GM23248 (cell line): ENCODE results near the gene CALD1.

Experiments
- EZH2 ChIP-seq: fragments of 200-600 bp; sonication (generic); IDR thresholded peaks from 2 replicates; pipeline ENCODE4 v1.6.1; 2018; ENCODE audit warnings: antibody characterized with exemption, mild to moderate bottlenecking; ENCODE audit not compliant: insufficient read depth, poor library complexity, severe bottlenecking
- EZH2phosphoT487 ChIP-seq: fragments of 200-600 bp; sonication (generic); IDR thresholded peaks from 2 replicates; pipeline ENCODE4 v1.6.1; 2018; ENCODE audit warnings: antibody characterized with exemption, moderate library complexity, mild to moderate bottlenecking, low read depth; ENCODE audit not compliant: insufficient read depth

DNA sequence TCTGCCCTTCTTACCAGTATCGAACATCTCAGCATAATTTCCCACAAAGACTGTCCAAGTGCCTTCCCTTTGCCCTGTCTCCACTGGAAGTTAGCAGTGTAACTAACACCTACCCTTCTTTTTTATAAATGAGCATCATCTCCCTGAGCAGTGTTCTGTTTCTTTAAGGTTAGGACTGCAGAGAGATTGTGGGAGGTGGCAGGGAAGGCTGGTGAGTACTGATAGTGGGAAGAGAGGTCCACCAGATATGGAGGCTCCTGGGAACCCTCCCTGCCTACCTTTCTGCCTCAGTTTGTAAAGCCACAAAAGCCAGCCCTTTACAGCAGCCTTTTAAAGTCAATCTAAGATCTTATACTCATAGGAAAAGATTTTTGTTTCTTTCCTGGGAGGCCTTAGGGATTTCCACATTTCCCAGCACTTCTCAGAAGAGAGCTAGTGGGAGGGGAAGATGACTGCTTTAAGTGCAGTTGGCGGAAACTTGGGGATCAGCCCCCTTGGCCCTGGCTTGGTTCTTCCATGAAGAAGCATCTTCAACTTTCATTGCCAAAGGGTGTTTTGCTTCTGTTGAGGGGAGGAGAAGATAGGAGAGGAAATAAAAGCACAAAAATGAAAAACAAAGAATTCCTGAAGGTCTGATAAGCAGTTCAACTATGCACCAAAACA lies 36.6 kb upstream of the CALD1 start:
- no peak for TF ChIP-seq EZH2
- TF ChIP-seq EZH2phosphoT487, result no peak
